Measurements from ENCODE around the gene FXYD6.

The FXYD6 gene

GRCh38 chr11:117841551-117842031, 34.9 kb downstream of the FXYD6 start:
- no peak for DNase-seq

GRCh38 chr11:117840881-117841550, 35.4 kb downstream of the FXYD6 start:
- DNase-seq = no peak

GRCh38 chr11:117839936-117840813, 36.3 kb downstream of the FXYD6 start:
- DNase-seq = no peak

- no peak for DNase-seq
Measured at GRCh38 chr11:117839380-117839881, 37.0 kb downstream of the FXYD6 start.

- no peak for DNase-seq
Measured at GRCh38 chr11:117838901-117839300, 37.6 kb downstream of the FXYD6 start.

- no peak for DNase-seq
Measured at GRCh38 chr11:117837791-117838190, 38.7 kb downstream of the FXYD6 start.

- no peak for DNase-seq
Measured at GRCh38 chr11:117837070-117837776, 39.2 kb downstream of the FXYD6 start.

GRCh38 chr11:117836077-117836960, 40.1 kb downstream of the FXYD6 start:
- no peak for DNase-seq

- DNase-seq = no peak
Measured at GRCh38 chr11:117835576-117835975, 40.9 kb downstream of the FXYD6 start.

GRCh38 chr11:117834838-117835443, 41.5 kb downstream of the FXYD6 start:
- DNase-seq = no peak

- DNase-seq = no peak
Measured at GRCh38 chr11:117834068-117834810, 42.2 kb downstream of the FXYD6 start.

- DNase-seq = no peak
Measured at GRCh38 chr11:117833401-117833891, 43.0 kb downstream of the FXYD6 start.

GRCh38 chr11:117832511-117832910, 43.9 kb downstream of the FXYD6 start:
- DNase-seq = no peak

- no peak for DNase-seq
Measured at GRCh38 chr11:117831661-117832415, 44.6 kb downstream of the FXYD6 start.

- no peak for DNase-seq
Measured at GRCh38 chr11:117830674-117831351, 45.6 kb downstream of the FXYD6 start.

- no peak for DNase-seq
Measured at GRCh38 chr11:117830072-117830471, 46.4 kb downstream of the FXYD6 start.

GRCh38 chr11:117829369-117829725, 47.1 kb downstream of the FXYD6 start:
- DNase-seq = no peak

GRCh38 chr11:117828611-117829368, 47.7 kb downstream of the FXYD6 start:
- peak; percentile 75 for DNase-seq

Data from fibroblast of skin of right quadriceps (primary cell).